GM12878 (cell line): ENCODE data around the gene HMCN2. TPM values are rescaled to one million over a fixed set of nuclear protein-coding genes. Genes with fewer than 3 reads are reported as not detected.

Source experiments
- ATAC-seq: fragments of 200-7000 bp; cut with Tn5 transposase; 3 replicates; pipeline ENCODE4 v1.9.1; 2020; ENCODE audit warnings: mild to moderate bottlenecking, moderate library complexity
- BruUV-seq: library from RNA; stranded (reverse); fragments of 400-500 nt; replicated peaks from 2 replicates; lab custom pipeline; 2021; lab: Mats Ljungman, UMichigan
- CTCF ChIA-PET: fragments of 300-600 bp; sonication (Branson Sonifier 250); formaldehyde crosslinking; extraction: SDS; loops from one replicate; lab custom pipeline; 2021; ENCODE audit warnings: inconsistent platforms; lab: Yijun Ruan, JAX
- POLR2A ChIA-PET: fragments of 350-600 bp; formaldehyde crosslinking; extraction: SDS; loops from one replicate; lab custom pipeline; 2021; ENCODE audit warnings: inconsistent platforms; lab: Charles Lee
- RAD21 ChIA-PET: fragments of 300-600 bp; sonication (Branson Sonifier 250); formaldehyde crosslinking; loops from one replicate; lab custom pipeline; 2023; ENCODE audit warnings: antibody characterized with exemption; ENCODE audit not compliant: unreplicated experiment; lab: Charles Lee
- SMC1A ChIA-PET: fragments of 300-600 bp; sonication (Branson Sonifier 250); formaldehyde crosslinking; loops from one replicate; lab custom pipeline; 2023; ENCODE audit not compliant: unreplicated experiment, uncharacterized antibody; lab: Charles Lee
- DNase-seq: peaks from one replicate; pipeline ENCODE4 v3.0.0-alpha.2; 2011; ENCODE audit warnings: low read depth, low spot score
- FAIRE-seq: peaks from 3 replicates; lab custom pipeline; 2011; peaks lifted over from hg19 to GRCh38; lab: Jason Lieb, UNC
- H2AFZ ChIP-seq: 2 replicates; pipeline ENCODE4 v1.6.0; 2011; ENCODE audit warnings: low read depth, low read length, control low read depth; ENCODE audit not compliant: control insufficient read depth
- H3K27ac ChIP-seq: 2 replicates; pipeline ENCODE4 v1.5.1; 2011; ENCODE audit warnings: control low read depth; ENCODE audit not compliant: control insufficient read depth, insufficient read depth
- H3K27me3 ChIP-seq, 2 experiments: replicated peaks in 1 of 2; 2 replicates each; pipeline versions ENCODE4 v1.6.0 to v1.6.1; 2011; ENCODE audit warnings: low read length in 1 of 2; ENCODE audit not compliant: control insufficient read depth in 2 of 2, insufficient read depth in 2 of 2
- H3K36me3 ChIP-seq, 2 experiments: 2 replicates each; pipeline ENCODE4 v1.5.1; 2011; ENCODE audit warnings: low read length in 1 of 2; ENCODE audit not compliant: control insufficient read depth in 2 of 2, insufficient read depth in 2 of 2
- H3K4me1 ChIP-seq: 2 replicates; pipeline ENCODE4 v1.6.1; 2011; ENCODE audit warnings: mild to moderate bottlenecking, low read length, moderate library complexity, mixed read lengths; ENCODE audit not compliant: control insufficient read depth, insufficient read depth
- H3K4me2 ChIP-seq: 2 replicates; pipeline ENCODE4 v1.6.0; 2011; ENCODE audit warnings: control low read depth; ENCODE audit not compliant: control insufficient read depth, insufficient read depth
- H3K4me3 ChIP-seq: fragments of 200-600 bp; sonication (generic); 2 replicates; pipeline ENCODE4 v1.5.1; 2016
- H3K79me2 ChIP-seq: 2 replicates; pipeline ENCODE4 v1.6.0; 2011; ENCODE audit warnings: low read length; ENCODE audit not compliant: control insufficient read depth, insufficient read depth
- H3K9ac ChIP-seq: 2 replicates; pipeline ENCODE4 v1.8.0; 2011; ENCODE audit warnings: low read length, control low read depth, mixed read lengths; ENCODE audit not compliant: control insufficient read depth, insufficient read depth
- H3K9me3 ChIP-seq: replicated peaks from 3 replicates; pipeline ENCODE4 v1.5.1; 2011; ENCODE audit warnings: mild to moderate bottlenecking, low read length; ENCODE audit not compliant: control insufficient read depth, insufficient read depth
- H4K20me1 ChIP-seq: 2 replicates; pipeline ENCODE4 v1.6.0; 2011; ENCODE audit not compliant: control insufficient read depth, insufficient read depth
- CBFB ChIP-seq: IDR thresholded peaks from 2 replicates; pipeline ENCODE4 v1.6.1; 2016; ENCODE audit warnings: antibody characterized with exemption, low read depth
- FOXM1 ChIP-seq: IDR thresholded peaks from 2 replicates; pipeline ENCODE4 v1.6.1; 2012; ENCODE audit warnings: low read depth, mild to moderate bottlenecking, inconsistent platforms, low read length, moderate library complexity
- IKZF2 ChIP-seq, 2 experiments: fragments of 450-650 bp; IDR thresholded peaks; 2 replicates each; pipeline ENCODE4 v1.6.1; 2017; ENCODE audit warnings: mild to moderate bottlenecking in 2 of 2, moderate library complexity in 2 of 2
- KAT2A ChIP-seq: conservative IDR thresholded peaks from 2 replicates; pipeline ENCODE4 v1.6.1; 2011; ENCODE audit warnings: low read depth, low read length; ENCODE audit not compliant: control insufficient read depth
- KDM1A ChIP-seq: fragments of 200-600 bp; sonication (generic); IDR thresholded peaks from 2 replicates; pipeline ENCODE4 v1.6.1; 2016; ENCODE audit warnings: borderline replicate concordance
- MYC ChIP-seq: IDR thresholded peaks from 2 replicates; pipeline ENCODE4 v1.6.1; 2011; ENCODE audit warnings: mild to moderate bottlenecking, low read length, moderate library complexity, inconsistent platforms; ENCODE audit not compliant: insufficient read depth, insufficient replicate concordance, insufficient read length, severe bottlenecking
- NFIC ChIP-seq: IDR thresholded peaks from 2 replicates; pipeline ENCODE4 v1.6.1; 2012; ENCODE audit warnings: low read depth, mild to moderate bottlenecking, inconsistent platforms, low read length, moderate library complexity
- POU2F2 ChIP-seq: IDR thresholded peaks from 3 replicates; pipeline ENCODE4 v1.6.1; 2011; ENCODE audit warnings: low read depth, mild to moderate bottlenecking, low read length, borderline replicate concordance
- RELA ChIP-seq: fragments of 450-650 bp; IDR thresholded peaks from 2 replicates; pipeline ENCODE4 v1.8.0; 2014; ENCODE audit warnings: borderline replicate concordance; ENCODE audit not compliant: partially characterized antibody
- WGBS: methylation state at CpG from one replicate; pipeline ENCODE4 v1.1.6; 2016; ENCODE audit warnings: low lambda C conversion rate; ENCODE audit not compliant: insufficient replicate concordance, insufficient coverage; ENCODE audit errors: missing lambda C conversion rate; 5-methylcytosine and 5-hydroxymethylcytosine counted together
- in situ Hi-C: fragments of 300-500 bp; cut with MboI; formaldehyde crosslinking; loops from 9 replicates; pipeline ENCODE4 v1.14.3; 2018; ENCODE audit warnings: mixed read lengths
- intact Hi-C: fragments of 100-400 bp; cut with micrococcal nuclease; formaldehyde crosslinking; loops from one replicate; pipeline ENCODE4 v1.14.2; 2022; ENCODE audit not compliant: unreplicated experiment
- polyA plus RNA-seq, 11 experiments: library from polyadenylated mRNA; depleted of rRNA in 4 of 11; unstranded in 6 of 11; stranded (reverse) in 5 of 11; fragments of >200 nt; fragmentation: Nextera tagmentation in 4 of 11; fragmentation: Illumina TruSeq in 1 of 11; extraction: Ambion mirVana in 4 of 11; extraction: Trizol in 1 of 11; gene quantifications; 1 replicate in 1 of 11; 2 replicates in 10 of 11; pipeline versions ENCODE4 v1.2.1 to v1.2.3, GENCODE V29; 2011 to 2016; ENCODE audit warnings: inconsistent platforms in 2 of 11, missing spikeins in 2 of 11, low read depth in 1 of 11
- total RNA-seq, 4 experiments: library from RNA; depleted of rRNA in 3 of 4; stranded (reverse); fragments of >200 nt in 3 of 4; fragmentation: Illumina TruSeq in 1 of 4; extraction: Trizol in 1 of 4; gene quantifications; 2 replicates each; pipeline versions ENCODE4 v1.2.1 to v1.2.3, GENCODE V29; 2013 to 2021
- TF ChIP-seq, protein P1 (sequence below): IDR thresholded peaks from 2 replicates; pipeline ENCODE4 v1.6.1; 2011; ENCODE audit warnings: low read depth, low read length, improper control_type of control experiment, borderline replicate concordance
- TF ChIP-seq, protein P2 (sequence below): fragments of 450-650 bp; IDR thresholded peaks from 2 replicates; pipeline ENCODE4 v1.6.1; 2017; ENCODE audit warnings: mild to moderate bottlenecking, moderate library complexity

HMCN2 gene
- total and polyA plus RNA-seq, 10 of the 15 experiments (the other 5 are each of a cell fraction or from before 2014, with no cell fraction given): 0.04 TPM; not detected in 9

DNA sequence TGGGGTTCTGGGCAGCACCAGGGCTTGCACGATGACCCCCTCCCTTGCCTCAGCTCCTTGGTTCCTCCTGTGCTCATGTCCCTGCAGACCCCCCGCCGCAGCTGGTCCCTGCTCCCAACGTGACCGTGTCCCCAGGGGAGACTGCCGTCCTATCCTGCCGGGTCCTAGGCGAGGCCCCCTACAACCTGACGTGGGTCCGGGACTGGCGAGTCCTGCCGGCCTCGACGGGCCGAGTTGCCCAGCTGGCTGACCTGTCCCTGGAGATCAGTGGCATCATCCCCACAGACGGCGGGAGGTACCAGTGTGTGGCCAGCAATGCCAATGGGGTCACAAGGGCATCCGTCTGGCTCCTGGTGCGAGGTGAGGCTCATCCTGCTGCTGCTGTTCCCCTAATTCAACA is 39.1 kb downstream of the HMCN2 start:
- FAIRE-seq: no peak

More for the DNA sequence above, 39.1 kb downstream of the HMCN2 start:
- no peak for DNase-seq
- no TSS peak for BruUV-seq
- Histone ChIP-seq H3K36me3 (no peaks in the 10 kb centered on the region), H3K79me2 (no peaks in the 10 kb centered on the region), H3K4me3 (no peak overlapping the region), H2AFZ (no peak overlapping the region), H3K4me1 (no peaks in the 10 kb centered on the region), H3K9me3 (no peaks in the 10 kb centered on the region), H3K4me2 (no peak overlapping the region), H3K27me3 (peaks cover 0 to 2% of the 10 kb centered on the region in 2 experiments; a peak in 2 of 4 replicates), H3K9ac (no peak overlapping the region), H3K27ac (no peak overlapping the region), H4K20me1 (no peaks in the 10 kb centered on the region)
- intact Hi-C loops: no loop called here
- ChIA-PET RAD21 (no interaction called here), CTCF (no interaction called here), SMC1A (no interaction called here), POLR2A (no interaction called here)
- in situ Hi-C loops: no loop called here
- no peak for TF ChIP-seq IKZF2 (IDR thresholded peaks at IDR 0.05)
- TF ChIP-seq, protein P1, sequence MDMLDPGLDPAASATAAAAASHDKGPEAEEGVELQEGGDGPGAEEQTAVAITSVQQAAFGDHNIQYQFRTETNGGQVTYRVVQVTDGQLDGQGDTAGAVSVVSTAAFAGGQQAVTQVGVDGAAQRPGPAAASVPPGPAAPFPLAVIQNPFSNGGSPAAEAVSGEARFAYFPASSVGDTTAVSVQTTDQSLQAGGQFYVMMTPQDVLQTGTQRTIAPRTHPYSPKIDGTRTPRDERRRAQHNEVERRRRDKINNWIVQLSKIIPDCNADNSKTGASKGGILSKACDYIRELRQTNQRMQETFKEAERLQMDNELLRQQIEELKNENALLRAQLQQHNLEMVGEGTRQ: no peak
- TF ChIP-seq KAT2A: no peak
- TF ChIP-seq CBFB: no peak
- no peak for TF ChIP-seq POU2F2
- TF ChIP-seq RELA: no peak
- no peak for TF ChIP-seq KDM1A
- no peak for TF ChIP-seq NFIC
- no peak for TF ChIP-seq MYC
- TF ChIP-seq, protein P2, sequence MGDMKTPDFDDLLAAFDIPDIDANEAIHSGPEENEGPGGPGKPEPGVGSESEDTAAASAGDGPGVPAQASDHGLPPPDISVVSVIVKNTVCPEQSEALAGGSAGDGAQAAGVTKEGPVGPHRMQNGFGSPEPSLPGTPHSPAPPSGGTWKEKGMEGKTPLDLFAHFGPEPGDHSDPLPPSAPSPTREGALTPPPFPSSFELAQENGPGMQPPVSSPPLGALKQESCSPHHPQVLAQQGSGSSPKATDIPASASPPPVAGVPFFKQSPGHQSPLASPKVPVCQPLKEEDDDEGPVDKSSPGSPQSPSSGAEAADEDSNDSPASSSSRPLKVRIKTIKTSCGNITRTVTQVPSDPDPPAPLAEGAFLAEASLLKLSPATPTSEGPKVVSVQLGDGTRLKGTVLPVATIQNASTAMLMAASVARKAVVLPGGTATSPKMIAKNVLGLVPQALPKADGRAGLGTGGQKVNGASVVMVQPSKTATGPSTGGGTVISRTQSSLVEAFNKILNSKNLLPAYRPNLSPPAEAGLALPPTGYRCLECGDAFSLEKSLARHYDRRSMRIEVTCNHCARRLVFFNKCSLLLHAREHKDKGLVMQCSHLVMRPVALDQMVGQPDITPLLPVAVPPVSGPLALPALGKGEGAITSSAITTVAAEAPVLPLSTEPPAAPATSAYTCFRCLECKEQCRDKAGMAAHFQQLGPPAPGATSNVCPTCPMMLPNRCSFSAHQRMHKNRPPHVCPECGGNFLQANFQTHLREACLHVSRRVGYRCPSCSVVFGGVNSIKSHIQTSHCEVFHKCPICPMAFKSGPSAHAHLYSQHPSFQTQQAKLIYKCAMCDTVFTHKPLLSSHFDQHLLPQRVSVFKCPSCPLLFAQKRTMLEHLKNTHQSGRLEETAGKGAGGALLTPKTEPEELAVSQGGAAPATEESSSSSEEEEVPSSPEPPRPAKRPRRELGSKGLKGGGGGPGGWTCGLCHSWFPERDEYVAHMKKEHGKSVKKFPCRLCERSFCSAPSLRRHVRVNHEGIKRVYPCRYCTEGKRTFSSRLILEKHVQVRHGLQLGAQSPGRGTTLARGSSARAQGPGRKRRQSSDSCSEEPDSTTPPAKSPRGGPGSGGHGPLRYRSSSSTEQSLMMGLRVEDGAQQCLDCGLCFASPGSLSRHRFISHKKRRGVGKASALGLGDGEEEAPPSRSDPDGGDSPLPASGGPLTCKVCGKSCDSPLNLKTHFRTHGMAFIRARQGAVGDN: no peak
- TF ChIP-seq FOXM1: no peak
- no peak for ATAC-seq
- WGBS: 23% methylated on average over 19 of the region's 19 CpGs
